Airway epithelial cell (primary cell): Measurements from ENCODE around the gene SLFN13. TPM values are rescaled to one million over a fixed set of nuclear protein-coding genes. Genes with fewer than 3 reads are reported as not detected.

Experiments
- total RNA-seq: library from RNA; depleted of rRNA; stranded (reverse); fragments of >200 nt; gene quantifications from 2 replicates; pipeline ENCODE4 v1.2.3, GENCODE V29; 2015

The SLFN13 gene, protein sequence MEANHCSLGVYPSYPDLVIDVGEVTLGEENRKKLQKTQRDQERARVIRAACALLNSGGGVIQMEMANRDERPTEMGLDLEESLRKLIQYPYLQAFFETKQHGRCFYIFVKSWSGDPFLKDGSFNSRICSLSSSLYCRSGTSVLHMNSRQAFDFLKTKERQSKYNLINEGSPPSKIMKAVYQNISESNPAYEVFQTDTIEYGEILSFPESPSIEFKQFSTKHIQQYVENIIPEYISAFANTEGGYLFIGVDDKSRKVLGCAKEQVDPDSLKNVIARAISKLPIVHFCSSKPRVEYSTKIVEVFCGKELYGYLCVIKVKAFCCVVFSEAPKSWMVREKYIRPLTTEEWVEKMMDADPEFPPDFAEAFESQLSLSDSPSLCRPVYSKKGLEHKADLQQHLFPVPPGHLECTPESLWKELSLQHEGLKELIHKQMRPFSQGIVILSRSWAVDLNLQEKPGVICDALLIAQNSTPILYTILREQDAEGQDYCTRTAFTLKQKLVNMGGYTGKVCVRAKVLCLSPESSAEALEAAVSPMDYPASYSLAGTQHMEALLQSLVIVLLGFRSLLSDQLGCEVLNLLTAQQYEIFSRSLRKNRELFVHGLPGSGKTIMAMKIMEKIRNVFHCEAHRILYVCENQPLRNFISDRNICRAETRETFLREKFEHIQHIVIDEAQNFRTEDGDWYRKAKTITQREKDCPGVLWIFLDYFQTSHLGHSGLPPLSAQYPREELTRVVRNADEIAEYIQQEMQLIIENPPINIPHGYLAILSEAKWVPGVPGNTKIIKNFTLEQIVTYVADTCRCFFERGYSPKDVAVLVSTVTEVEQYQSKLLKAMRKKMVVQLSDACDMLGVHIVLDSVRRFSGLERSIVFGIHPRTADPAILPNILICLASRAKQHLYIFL
- 4.1 and 4.5 TPM in 2 replicates for total RNA-seq

DNA sequence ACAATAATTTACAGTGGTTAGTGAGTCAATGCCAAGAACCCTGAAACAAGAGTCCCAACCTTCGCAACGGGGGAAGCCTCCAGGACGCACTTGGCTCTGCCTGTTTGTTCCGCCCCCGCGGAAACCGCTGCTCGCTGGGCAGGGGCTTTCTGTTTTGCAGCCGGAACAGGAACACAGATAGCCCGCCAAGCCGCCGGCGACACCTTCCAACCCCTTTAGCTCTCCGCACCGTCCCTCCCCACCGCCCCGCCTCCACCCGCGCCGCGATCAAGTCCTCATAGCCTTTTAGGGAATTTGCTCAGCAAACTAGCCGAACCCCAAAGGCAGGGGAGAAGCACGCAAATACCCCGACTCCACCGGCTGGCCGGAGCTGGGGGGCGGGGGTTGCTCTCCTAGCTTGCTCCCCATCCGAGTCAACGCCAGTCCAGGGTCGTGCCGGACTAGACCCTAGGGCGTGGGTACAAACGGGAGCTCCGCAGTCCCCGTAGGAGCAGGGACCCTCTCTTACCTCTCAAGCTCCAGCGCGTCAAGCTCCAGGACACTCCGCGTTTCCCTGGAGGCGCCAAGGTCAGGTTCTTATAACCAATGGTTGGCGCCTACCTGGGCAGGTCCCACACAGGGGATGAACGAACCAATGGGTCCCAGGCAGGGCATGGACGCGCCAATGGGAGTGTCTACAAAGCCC, at the start of gene SLFN13:
Gene SLFN13 (minus strand): TSS at position 553 of the 685 bp plus-strand sequence. CDS start 3,086 bp downstream, outside the sequence.

DNA sequence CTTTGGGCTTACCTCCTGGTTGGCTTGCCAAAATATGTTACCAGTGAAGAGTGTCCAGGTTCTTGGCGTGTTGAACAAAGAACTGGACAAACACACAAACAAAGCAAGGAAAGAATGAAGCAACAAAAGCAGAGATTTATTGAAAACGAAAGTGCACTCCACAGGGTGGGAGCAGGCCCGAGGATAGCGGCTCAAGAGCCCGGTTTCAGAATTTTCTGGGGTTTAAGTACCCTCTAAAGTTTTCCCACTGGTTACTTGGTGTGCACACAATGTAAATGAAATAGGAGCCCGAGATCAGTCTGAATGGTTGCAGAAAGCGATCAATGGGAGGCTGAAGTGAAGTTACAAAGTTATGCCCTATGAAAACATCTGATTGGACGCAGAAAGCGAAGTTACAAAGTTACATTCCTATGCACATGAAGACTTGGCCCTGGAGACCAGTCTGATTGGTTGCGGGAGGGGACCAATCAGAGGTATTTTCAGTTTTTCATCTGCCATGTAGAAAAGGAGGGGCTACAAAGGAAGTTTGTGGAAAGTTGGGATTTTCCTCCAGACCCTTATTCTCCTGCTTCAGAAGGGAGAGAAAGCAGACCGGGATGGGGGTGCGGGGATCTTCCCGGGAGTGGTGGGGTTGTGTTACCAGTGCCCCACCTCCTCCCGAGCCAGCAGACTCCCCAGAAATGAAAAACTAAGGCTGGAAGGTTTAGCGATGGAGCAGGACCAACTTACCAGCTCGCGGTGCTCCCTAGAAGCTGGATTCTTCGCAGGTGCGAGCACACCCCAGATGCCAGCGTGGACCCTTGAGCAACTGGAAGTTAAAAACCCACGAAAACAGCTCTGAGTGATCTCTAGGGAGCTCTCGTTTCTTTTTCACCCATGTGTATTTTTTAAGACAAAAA, 16.1 kb downstream of the SLFN13 start, which contains the start of gene SLFN12:
Gene SLFN12 (minus strand): TSS at position 325 of the 899 bp plus-strand sequence. CDS start 9,472 bp downstream, outside the sequence.

Other genes starting within 250 kb of the SLFN13 start
- gene SLFN5, start 205.7 kb downstream of the SLFN13 start, total RNA-seq: 18.0 and 18.5 TPM in 2 replicates
- gene SLFN11, start 75.1 kb downstream of the SLFN13 start, total RNA-seq: 3.6 and 8.8 TPM in 2 replicates
- 6.2 and 7.0 TPM in 2 replicates for gene SLFN12, start 16.3 kb downstream of the SLFN13 start, total RNA-seq
- gene SLFN12L, start 88.9 kb upstream of the SLFN13 start, total RNA-seq: 0.88 TPM in 1 of 2 replicates, not detected in the other
- gene SLFN14, start 112.1 kb upstream of the SLFN13 start, total RNA-seq: not detected in 2 replicates
- 2.6 and 3.7 TPM in 2 replicates for gene PEX12, start 129.8 kb upstream of the SLFN13 start, total RNA-seq
- gene AP2B1, start 138.6 kb upstream of the SLFN13 start, total RNA-seq: 81.5 and 117 TPM in 2 replicates